H1 (cell line): ENCODE data around the gene CTNNA3. TPM values are rescaled to one million over a fixed set of nuclear protein-coding genes. Genes with fewer than 3 reads are reported as not detected.

Experiments used
- CTCF ChIA-PET: fragments of 300-600 bp; sonication (Branson Sonifier 250); formaldehyde crosslinking; loops from one replicate; lab custom pipeline; 2021; ENCODE audit not compliant: partially characterized antibody; lab: Charles Lee
- POLR2A ChIA-PET: fragments of 300-600 bp; sonication (Branson Sonifier 250); formaldehyde crosslinking; loops from one replicate; lab custom pipeline; 2021; ENCODE audit warnings: inconsistent platforms; ENCODE audit not compliant: partially characterized antibody; lab: Charles Lee
- DNase-seq, 2 experiments: peaks; one replicate each; pipeline versions ENCODE4 v3.0.0 to v3.0.0-alpha.2; 2010 to 2022; ENCODE audit warnings: low spot score in 2 of 2, low read depth in 1 of 2, mixed read lengths in 1 of 2
- FAIRE-seq: peaks from 2 replicates; lab custom pipeline; 2011; peaks lifted over from hg19 to GRCh38; lab: Jason Lieb, UNC
- H2AFZ ChIP-seq: 2 replicates; pipeline ENCODE4 v1.8.1; 2012; ENCODE audit warnings: low read length, inconsistent platforms
- H2AK5ac ChIP-seq: 2 replicates; pipeline ENCODE4 v1.6.1; 2013; ENCODE audit warnings: low read depth, low read length
- H2BK120ac ChIP-seq: replicated peaks from 2 replicates; pipeline ENCODE3; 2013; ENCODE audit warnings: low read depth, low read length, inconsistent platforms
- H2BK12ac ChIP-seq: 2 replicates; pipeline ENCODE4 v1.6.1; 2013; ENCODE audit warnings: low read depth, low read length
- H2BK15ac ChIP-seq: 2 replicates; pipeline ENCODE4 v1.6.1; 2013; ENCODE audit warnings: low read length
- H2BK20ac ChIP-seq: 2 replicates; pipeline ENCODE4 v1.6.1; 2013; ENCODE audit warnings: low read length
- H2BK5ac ChIP-seq: 2 replicates; pipeline ENCODE4 v1.6.1; 2013; ENCODE audit warnings: low read depth, low read length
- H3K14ac ChIP-seq: 2 replicates; pipeline ENCODE4 v1.6.1; 2013; ENCODE audit warnings: inconsistent platforms; ENCODE audit not compliant: insufficient read length
- H3K18ac ChIP-seq: 2 replicates; pipeline ENCODE4 v1.6.1; 2013; ENCODE audit warnings: low read length; ENCODE audit errors: extremely low read depth
- H3K23ac ChIP-seq: 2 replicates; pipeline ENCODE4 v1.6.1; 2013; ENCODE audit warnings: inconsistent platforms; ENCODE audit not compliant: insufficient read length
- H3K23me2 ChIP-seq: 2 replicates; pipeline ENCODE4 v1.6.1; 2013; ENCODE audit warnings: low read depth, low read length
- H3K27ac ChIP-seq: 2 replicates; pipeline ENCODE4 v1.6.1; 2011; ENCODE audit warnings: low read depth, low read length, inconsistent platforms
- H3K27me3 ChIP-seq, 4 experiments: replicated peaks in 1 of 4; 1 replicate in 1 of 4; 2 replicates in 3 of 4; pipeline versions ENCODE4 v1.6.1 to v1.8.1; 2011 to 2013; ENCODE audit warnings: low read length in 3 of 4, mild to moderate bottlenecking in 3 of 4, inconsistent platforms in 2 of 4, mixed read lengths in 2 of 4, moderate library complexity in 1 of 4; ENCODE audit not compliant: control insufficient read depth in 3 of 4, insufficient read depth in 3 of 4; ENCODE audit errors: extremely low read depth in 1 of 4
- H3K36me3 ChIP-seq, 4 experiments: 2 replicates each; pipeline versions ENCODE4 v1.6.1 to v1.8.1; 2011 to 2013; ENCODE audit warnings: mild to moderate bottlenecking in 4 of 4, low read length in 3 of 4, moderate library complexity in 2 of 4, control low read depth in 1 of 4, inconsistent platforms in 1 of 4; ENCODE audit not compliant: insufficient read depth in 4 of 4, control insufficient read depth in 2 of 4
- H3K4ac ChIP-seq: replicated peaks from 2 replicates; pipeline ENCODE3; 2013; ENCODE audit warnings: low read length, low read depth, mixed read lengths, inconsistent platforms; ENCODE audit not compliant: insufficient read length
- H3K4me1 ChIP-seq, 4 experiments: replicated peaks in 1 of 4; 1 replicate in 1 of 4; 2 replicates in 3 of 4; pipeline versions ENCODE4 v1.6.1 to v1.8.1; 2011 to 2013; ENCODE audit warnings: low read length in 3 of 4, inconsistent platforms in 2 of 4, mixed read lengths in 1 of 4; ENCODE audit not compliant: insufficient read depth in 4 of 4, control insufficient read depth in 3 of 4
- H3K4me2 ChIP-seq, 2 experiments: 2 replicates each; pipeline versions ENCODE4 v1.6.1 to v1.8.1; 2011 to 2013; ENCODE audit warnings: low read depth in 2 of 2, low read length in 2 of 2, control low read depth in 1 of 2, inconsistent platforms in 1 of 2, mild to moderate bottlenecking in 1 of 2; ENCODE audit not compliant: insufficient read depth in 1 of 2
- H3K4me3 ChIP-seq, 4 experiments: fragments of 200-600, 300-600 bp in 1 of 4; sonication (generic), shearing (Covaris generic), sonication (Bioruptor Twin) in 1 of 4; 2 replicates each; pipeline versions ENCODE4 v1.5.1 to v1.8.1; 2011 to 2016; ENCODE audit warnings: low read length in 4 of 4, low read depth in 3 of 4, control low read depth in 2 of 4, inconsistent platforms in 2 of 4, mild to moderate bottlenecking in 2 of 4, mixed read lengths in 1 of 4, moderate library complexity in 1 of 4; ENCODE audit not compliant: insufficient read depth in 2 of 4; ENCODE audit errors: extremely low read depth in 1 of 4
- H3K56ac ChIP-seq: replicated peaks from 2 replicates; pipeline ENCODE3; 2013; ENCODE audit warnings: low read depth, mild to moderate bottlenecking, mixed read lengths, low read length, inconsistent platforms; ENCODE audit not compliant: insufficient read length
- H3K79me1 ChIP-seq: 2 replicates; pipeline ENCODE4 v1.6.1; 2013; ENCODE audit warnings: low read depth, low read length, control low read depth
- H3K79me2 ChIP-seq, 2 experiments: 2 replicates each; pipeline versions ENCODE4 v1.6.1 to v1.8.1; 2012 to 2013; ENCODE audit warnings: low read length in 2 of 2, mild to moderate bottlenecking in 2 of 2, inconsistent platforms in 1 of 2; ENCODE audit not compliant: insufficient read depth in 2 of 2, control insufficient read depth in 1 of 2
- H3K9ac ChIP-seq, 4 experiments: replicated peaks in 1 of 4; 1 replicate in 1 of 4; 2 replicates in 3 of 4; pipeline versions ENCODE4 v1.6.1 to v1.8.1; 2011 to 2013; ENCODE audit warnings: low read depth in 3 of 4, low read length in 3 of 4, control low read depth in 2 of 4, mild to moderate bottlenecking in 2 of 4, moderate library complexity in 2 of 4, inconsistent platforms in 1 of 4; ENCODE audit errors: extremely low read depth in 1 of 4
- H3K9me3 ChIP-seq, 2 experiments: 2 replicates each; pipeline versions ENCODE4 v1.6.1 to v1.8.1; 2012 to 2013; ENCODE audit warnings: mild to moderate bottlenecking in 2 of 2, moderate library complexity in 2 of 2, control low read depth in 1 of 2, inconsistent platforms in 1 of 2, low read depth in 1 of 2, low read length in 1 of 2, mixed read lengths in 1 of 2; ENCODE audit not compliant: insufficient read depth in 2 of 2
- H4K20me1 ChIP-seq, 2 experiments: replicated peaks in 1 of 2; 2 replicates each; pipeline versions ENCODE3 to v1.8.1; 2011 to 2013; ENCODE audit warnings: inconsistent platforms in 2 of 2, low read length in 2 of 2, mild to moderate bottlenecking in 1 of 2; ENCODE audit not compliant: insufficient read depth in 2 of 2, control insufficient read depth in 1 of 2
- H4K5ac ChIP-seq: 2 replicates; pipeline ENCODE4 v1.6.1; 2013; ENCODE audit warnings: low read length, low read depth, mixed read lengths, inconsistent platforms; ENCODE audit not compliant: insufficient read length
- H4K8ac ChIP-seq: 2 replicates; pipeline ENCODE4 v1.8.0; 2013; ENCODE audit warnings: mild to moderate bottlenecking, moderate library complexity, low read length, inconsistent platforms; ENCODE audit not compliant: insufficient read depth; ENCODE audit errors: extremely low read depth
- H4K91ac ChIP-seq: replicated peaks from 2 replicates; pipeline ENCODE3; 2013; ENCODE audit warnings: low read length, mixed read lengths, inconsistent platforms; ENCODE audit not compliant: insufficient read length
- EGR1 ChIP-seq: IDR thresholded peaks from 2 replicates; pipeline ENCODE4 v1.6.1; 2011; ENCODE audit warnings: low read depth, low read length, borderline replicate concordance
- WGBS, 2 experiments: shearing (Covaris generic) in 1 of 2; methylation state at CpG; one replicate each; pipeline versions ENCODE4 v1.1.6 to v1.1.7; 2013 to 2015; ENCODE audit warnings: low lambda C conversion rate in 2 of 2, mixed read lengths in 2 of 2, inconsistent platforms in 1 of 2, low coverage in 1 of 2, missing lambda C conversion rate in 1 of 2; ENCODE audit not compliant: insufficient replicate concordance in 2 of 2, insufficient coverage in 1 of 2, insufficient read length in 1 of 2; ENCODE audit errors: extremely low coverage in 1 of 2, missing lambda C conversion rate in 1 of 2; 5-methylcytosine and 5-hydroxymethylcytosine counted together
- polyA plus RNA-seq, 7 experiments: library from polyadenylated mRNA; depleted of rRNA in 3 of 7; stranded (reverse) in 5 of 7; unstranded in 2 of 7; fragments of >200 nt in 5 of 7; fragments of 200-250 nt in 2 of 7; gene quantifications; 1 replicate in 5 of 7; 2 replicates in 1 of 7; 4 replicates in 1 of 7; pipeline versions ENCODE4 v1.2.1 to v1.2.3, GENCODE V29; 2011 to 2013; ENCODE audit warnings: missing spikeins in 2 of 7, mixed read lengths in 2 of 7
- total RNA-seq: library from RNA; stranded (reverse); fragmentation: NEBNext Ultra II Directional; extraction: Animal tissue kit (Norgen Biotek cat#: 25700); gene quantifications from 2 replicates; pipeline ENCODE4 v1.2.1, GENCODE V29; 2021

Gene CTNNA3
- total and polyA plus RNA-seq, 2 of the 8 experiments (the other 6 are each of a cell fraction or from before 2014, with no cell fraction given) = 1.3 to 1.5 TPM

GRCh38 chr10:66852811-66853210 is 843.2 kb downstream of the CTNNA3 start:
- H3K14ac ChIP-seq = no peak overlapping the region
- H2BK5ac ChIP-seq = no peak overlapping the region
- DNase-seq = no peak
- no peak overlapping the region for H2BK120ac ChIP-seq
- no peak overlapping the region for H2AFZ ChIP-seq
- H4K5ac ChIP-seq = no peak overlapping the region
- 83% methylated on average over 1 of the region's 1 CpG; no CpG with 5 or more reads in 1 of the 2 experiments for WGBS, 2 experiments
- no peak overlapping the region for H3K27ac ChIP-seq
- H3K4me2 ChIP-seq = no peak overlapping the region
- H3K23me2 ChIP-seq = no peaks in the 10 kb centered on the region
- no peak overlapping the region for H2AK5ac ChIP-seq
- H3K9ac ChIP-seq = no peak overlapping the region
- H4K8ac ChIP-seq = no peak overlapping the region
- H4K20me1 ChIP-seq = no peaks in the 10 kb centered on the region
- no peaks in the 10 kb centered on the region for H3K4me1 ChIP-seq
- H3K56ac ChIP-seq = no peak overlapping the region
- H3K79me1 ChIP-seq = no peaks in the 10 kb centered on the region
- no peaks in the 10 kb centered on the region for H3K9me3 ChIP-seq
- FAIRE-seq = no peak
- H2BK12ac ChIP-seq = no peak overlapping the region
- no peaks in the 10 kb centered on the region for H3K79me2 ChIP-seq
- no peaks in the 10 kb centered on the region for H3K27me3 ChIP-seq
- H2BK15ac ChIP-seq = no peak overlapping the region
- H3K36me3 ChIP-seq = no peaks in the 10 kb centered on the region
- ChIA-PET CTCF (interaction anchor here (1.0 kb wide), 2 partner anchors 11 to 17 kb away, joined by 3 read pairs; no protein-coding TSS in a partner anchor), POLR2A (no interaction called here)
- no peak overlapping the region for H3K18ac ChIP-seq
- H2BK20ac ChIP-seq = no peak overlapping the region
- H4K91ac ChIP-seq = no peak overlapping the region
- H3K23ac ChIP-seq = no peak overlapping the region
- no peak overlapping the region for H3K4me3 ChIP-seq
- H3K4ac ChIP-seq = no peak overlapping the region
- no peak for TF ChIP-seq EGR1
